ENCODE measurements around the gene SMG9. TPM values are rescaled to one million over a fixed set of nuclear protein-coding genes. Genes with fewer than 3 reads are reported as not detected.

The SMG9 gene
- total RNA-seq, 4 donors from 2014 or later: 8.9 to 25.9 (median 17.9) TPM

DNA sequence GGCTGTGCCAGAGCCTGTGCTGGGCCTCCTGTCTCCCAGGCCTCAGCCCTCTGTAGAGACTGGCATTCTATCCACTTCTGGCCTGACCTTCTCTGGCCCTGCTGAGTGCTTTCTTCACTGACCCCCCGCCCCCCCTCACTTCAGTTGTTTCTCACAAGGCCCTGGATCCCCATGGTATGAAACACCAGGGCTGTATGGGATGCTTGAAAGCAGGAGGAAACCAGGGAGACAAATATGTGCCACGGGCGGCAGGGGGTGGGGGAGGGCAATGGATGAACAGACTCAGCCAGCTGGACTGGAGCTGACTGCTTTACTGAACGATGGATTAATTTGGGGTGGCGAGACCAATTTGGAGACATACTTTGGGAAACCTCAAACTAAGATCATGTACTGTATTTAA lies 24.8 kb downstream of the SMG9 start:
- H3K27ac ChIP-seq: no peak overlapping the region
- TF ChIP-seq EP300 (IDR thresholded peaks at IDR 0.05) (no peak), POLR2A (IDR thresholded peaks at IDR 0.05) (no peak), POLR2AphosphoS5 (IDR thresholded peaks at IDR 0.05) (no peak)
- TF ChIP-seq, protein P1, sequence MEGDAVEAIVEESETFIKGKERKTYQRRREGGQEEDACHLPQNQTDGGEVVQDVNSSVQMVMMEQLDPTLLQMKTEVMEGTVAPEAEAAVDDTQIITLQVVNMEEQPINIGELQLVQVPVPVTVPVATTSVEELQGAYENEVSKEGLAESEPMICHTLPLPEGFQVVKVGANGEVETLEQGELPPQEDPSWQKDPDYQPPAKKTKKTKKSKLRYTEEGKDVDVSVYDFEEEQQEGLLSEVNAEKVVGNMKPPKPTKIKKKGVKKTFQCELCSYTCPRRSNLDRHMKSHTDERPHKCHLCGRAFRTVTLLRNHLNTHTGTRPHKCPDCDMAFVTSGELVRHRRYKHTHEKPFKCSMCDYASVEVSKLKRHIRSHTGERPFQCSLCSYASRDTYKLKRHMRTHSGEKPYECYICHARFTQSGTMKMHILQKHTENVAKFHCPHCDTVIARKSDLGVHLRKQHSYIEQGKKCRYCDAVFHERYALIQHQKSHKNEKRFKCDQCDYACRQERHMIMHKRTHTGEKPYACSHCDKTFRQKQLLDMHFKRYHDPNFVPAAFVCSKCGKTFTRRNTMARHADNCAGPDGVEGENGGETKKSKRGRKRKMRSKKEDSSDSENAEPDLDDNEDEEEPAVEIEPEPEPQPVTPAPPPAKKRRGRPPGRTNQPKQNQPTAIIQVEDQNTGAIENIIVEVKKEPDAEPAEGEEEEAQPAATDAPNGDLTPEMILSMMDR (IDR thresholded peaks at IDR 0.05): no peak
- ATAC-seq: no peak
- H3K9me3 ChIP-seq: no peaks in the 10 kb centered on the region
- no peaks in the 10 kb centered on the region for H3K27me3 ChIP-seq
- H3K36me3 ChIP-seq: peaks cover 0 to 71% of the 10 kb centered on the region in 2 donors
- no peak overlapping the region for H3K4me3 ChIP-seq
- WGBS, 2 donors (ENCODE audit: low coverage in 1 of 2): 83% methylated on average over 2 of the region's 5 CpGs; no CpG with 5 or more reads in 1 of the 2 donors
- peaks cover 0 to 5% (median 0%) of the 10 kb centered on the region in 3 donors for H3K4me1 ChIP-seq

DNA sequence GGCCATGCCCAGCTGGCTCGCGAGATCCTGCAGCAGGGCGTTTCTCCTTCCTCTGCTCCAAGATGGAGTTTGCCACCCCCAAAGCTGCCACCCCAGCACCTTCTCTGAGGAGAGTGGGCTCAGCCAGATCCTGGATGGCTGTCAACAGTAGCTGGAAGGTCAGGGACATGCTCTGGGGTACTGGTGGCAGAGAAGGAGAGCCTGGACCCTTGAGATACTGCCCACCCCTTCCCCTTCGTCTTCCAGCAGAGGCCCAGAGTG lies 27.2 kb downstream of the SMG9 start:
- peaks cover 0 to 48% of the 10 kb centered on the region in 2 donors for H3K36me3 ChIP-seq
- peaks cover 0 to 5% (median 0%) of the 10 kb centered on the region in 3 donors for H3K4me1 ChIP-seq
- no peaks in the 10 kb centered on the region for H3K9me3 ChIP-seq
- ATAC-seq: no peak
- no peak overlapping the region for H3K27ac ChIP-seq
- H3K4me3 ChIP-seq: no peak overlapping the region
- 78% methylated on average over 3 of the region's 4 CpGs; no CpG with 5 or more reads in 1 of the 2 donors for WGBS, 2 donors (ENCODE audit: low coverage in 1 of 2)
- H3K27me3 ChIP-seq: no peaks in the 10 kb centered on the region
- TF ChIP-seq POLR2AphosphoS5 (IDR thresholded peaks at IDR 0.05) (no peak), EP300 (IDR thresholded peaks at IDR 0.05) (no peak), POLR2A (IDR thresholded peaks at IDR 0.05) (no peak)
- TF ChIP-seq, protein P1 (IDR thresholded peaks at IDR 0.05): no peak

DNA sequence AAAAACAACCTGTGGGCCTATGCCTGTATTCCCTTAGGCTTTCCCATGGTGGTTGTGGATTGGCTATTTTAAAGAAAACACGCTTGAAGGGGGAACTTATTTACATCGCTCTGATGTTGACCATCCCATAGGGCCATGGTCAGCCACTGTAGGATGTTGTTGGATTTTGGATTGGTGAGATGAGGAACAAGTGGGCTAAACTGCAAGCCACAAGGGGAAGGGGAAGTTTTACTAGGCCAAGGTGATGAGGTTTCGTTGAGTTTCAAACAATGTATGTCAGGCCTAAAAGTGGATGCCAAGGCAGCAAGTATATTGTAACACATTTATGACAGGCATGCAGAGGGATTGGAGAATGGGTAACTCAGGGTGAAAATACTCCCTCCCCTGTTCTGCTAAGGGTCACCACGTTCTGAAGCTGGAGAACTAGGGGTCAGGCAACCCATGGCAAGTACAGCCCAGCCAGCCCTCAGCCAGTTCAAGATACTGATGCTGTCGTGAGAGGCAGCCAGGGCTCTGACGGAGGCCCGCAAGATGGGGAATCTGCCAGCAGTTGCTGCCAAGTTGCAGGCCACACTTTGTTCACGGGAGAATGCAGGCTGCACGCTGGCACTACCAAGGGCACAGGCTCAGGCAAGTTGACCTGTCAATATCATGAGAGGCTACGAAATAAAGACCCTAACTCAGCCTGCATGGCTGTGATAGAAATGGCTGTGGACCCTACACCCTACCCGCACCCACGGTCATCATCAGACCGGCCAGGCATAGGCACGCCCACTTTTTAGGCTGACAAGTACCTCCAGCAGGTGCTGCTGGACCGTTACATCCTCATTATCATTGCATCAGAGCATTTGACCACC lies 27.8 kb downstream of the SMG9 start:
- no peak for ATAC-seq
- 62 to 72% methylated on average over 9 to 10 of the region's 15 CpGs for WGBS, 2 donors (ENCODE audit: low coverage in 1 of 2)
- peaks cover 0 to 42% of the 10 kb centered on the region in 2 donors for H3K36me3 ChIP-seq

DNA sequence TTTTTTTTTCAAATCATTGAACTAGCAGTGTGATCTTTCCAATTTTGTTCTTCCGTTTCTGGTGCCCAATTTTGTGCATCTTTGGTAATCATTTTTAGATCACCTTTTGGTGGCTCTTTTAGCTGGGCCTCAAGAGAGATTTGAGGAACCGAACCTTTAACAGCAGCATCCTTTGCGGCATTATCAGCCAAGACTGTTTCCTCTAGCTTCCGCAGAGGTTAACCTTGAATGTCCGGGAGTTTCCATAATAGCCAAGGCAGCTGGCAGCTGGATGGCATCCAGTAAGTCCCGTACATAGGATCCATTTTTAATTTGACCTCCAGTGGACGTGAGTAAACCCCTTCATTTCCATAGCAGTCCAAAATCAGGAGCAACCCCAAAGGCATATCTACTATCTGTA lies 29.3 kb downstream of the SMG9 start:
- Histone ChIP-seq H3K4me3 (no peak overlapping the region), H3K27me3 (no peaks in the 10 kb centered on the region), H3K4me1 (no peaks in the 10 kb centered on the region), H3K9me3 (no peaks in the 10 kb centered on the region), H3K27ac (no peak overlapping the region), H3K36me3 (peaks cover 0 to 27% of the 10 kb centered on the region in 2 donors)
- TF ChIP-seq EP300 (IDR thresholded peaks at IDR 0.05) (no peak), POLR2A (IDR thresholded peaks at IDR 0.05) (no peak)
- WGBS, 2 donors (ENCODE audit: low coverage in 1 of 2): 6 to 67% methylated on average over 4 to 7 of the region's 7 CpGs
- no peak for ATAC-seq

More for the DNA sequence above, 27.8 kb downstream of the SMG9 start:
- peaks cover 0 to 4% (median 0%) of the 10 kb centered on the region in 3 donors for H3K4me1 ChIP-seq
- no peaks in the 10 kb centered on the region for H3K27me3 ChIP-seq
- TF ChIP-seq POLR2A (IDR thresholded peaks at IDR 0.05): no peak
- no peak for TF ChIP-seq EP300 (IDR thresholded peaks at IDR 0.05)
- TF ChIP-seq POLR2AphosphoS5 (IDR thresholded peaks at IDR 0.05): no peak
- TF ChIP-seq, protein P1 (IDR thresholded peaks at IDR 0.05): no peak
- H3K9me3 ChIP-seq: no peaks in the 10 kb centered on the region
- H3K4me3 ChIP-seq: no peak overlapping the region
- H3K27ac ChIP-seq: no peak overlapping the region

DNA sequence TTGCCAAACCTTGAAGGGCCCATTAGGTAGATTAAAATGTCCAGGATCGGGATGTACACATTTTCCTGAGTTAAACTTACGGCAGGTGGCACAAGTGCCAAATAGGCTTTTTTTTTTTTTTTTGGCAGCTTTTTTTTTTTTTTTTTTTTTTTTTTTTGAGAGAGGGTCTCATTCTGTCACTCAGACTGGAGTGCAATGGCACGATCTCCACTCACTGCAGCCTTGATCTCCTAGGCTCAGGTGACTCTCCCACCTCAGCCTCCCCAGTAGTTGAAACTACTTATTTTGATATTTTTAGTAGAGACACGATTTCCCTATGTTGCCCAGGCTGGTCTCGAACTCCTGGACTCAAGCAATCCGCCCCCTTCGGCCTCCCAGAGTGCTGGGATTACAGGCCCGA lies 29.9 kb downstream of the SMG9 start:
- H3K4me1 ChIP-seq: no peaks in the 10 kb centered on the region
- no peak overlapping the region for H3K4me3 ChIP-seq
- H3K27ac ChIP-seq: no peak overlapping the region
- TF ChIP-seq POLR2A (IDR thresholded peaks at IDR 0.05) (no peak), EP300 (IDR thresholded peaks at IDR 0.05) (no peak), POLR2AphosphoS5 (IDR thresholded peaks at IDR 0.05) (no peak)
- TF ChIP-seq, protein P1 (IDR thresholded peaks at IDR 0.05): no peak
- peaks cover 4% of the 10 kb centered on the region for H3K27me3 ChIP-seq
- no peaks in the 10 kb centered on the region for H3K9me3 ChIP-seq
- WGBS, 2 donors (ENCODE audit: low coverage in 1 of 2): 20 to 72% methylated on average over 1 to 7 of the region's 8 CpGs
- peaks cover 0 to 22% of the 10 kb centered on the region in 2 donors for H3K36me3 ChIP-seq
- no peak for ATAC-seq
